ENCODE results near the gene L3MBTL4. TPM values are rescaled to one million over a fixed set of nuclear protein-coding genes. Genes with fewer than 3 reads are reported as not detected.

The L3MBTL4 gene
- 2.7 and 8.8 TPM in 2 replicates for total RNA-seq

GRCh38 chr18:6414723-6415417 lies at the start of gene L3MBTL4:
Gene L3MBTL4, minus strand, starts transcription at chr18:6414911. Its CDS starts 103,286 bp downstream, at chr18:6311625.

